ENCODE data around the gene PRRX2. TPM values are rescaled to one million over a fixed set of nuclear protein-coding genes. Genes with fewer than 3 reads are reported as not detected.

PRRX2 gene
- 1 to 10 TPM; 3.3 to 6.1 TPM for total RNA-seq

DNA sequence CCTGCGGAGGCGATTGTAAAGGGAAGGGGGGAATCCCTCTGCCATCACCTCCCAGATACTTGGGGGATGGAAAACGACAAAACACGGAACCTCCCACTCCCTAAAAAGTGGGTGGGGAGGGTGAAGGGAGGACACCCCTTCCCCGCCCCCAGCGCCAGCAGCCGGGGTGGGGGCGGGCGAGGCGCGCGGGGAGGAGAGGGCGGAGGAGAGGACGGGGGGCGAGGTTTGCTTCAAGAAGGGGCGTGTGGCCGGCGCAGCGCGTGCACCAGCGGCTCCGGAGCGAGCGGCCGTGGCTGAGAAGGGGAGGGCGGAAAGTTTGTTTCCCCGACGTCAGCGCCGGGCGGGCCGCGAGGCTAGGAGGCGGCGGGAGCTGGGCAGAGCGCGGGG lies at the start of gene PRRX2:
TSS of gene PRRX2 (plus strand) at position 259 of the 387 bp plus-strand sequence. CDS start 221 bp downstream, outside the sequence.
- ATAC-seq (replicated peaks in 1 of 2), result peak; percentile 75 to 79
- DNase-seq, result peak; percentile 47 to 51
- no peak within 1 kb of the TSS for H3K27ac Mint-ChIP-seq
- H3K36me3 Mint-ChIP-seq (ENCODE audit: insufficient read depth in 2 of 2), result no peaks in the 10 kb centered on the region
- H3K4me3 Mint-ChIP-seq, result peak within 1 kb of the TSS; percentile 70 to 74
- H3K4me1 Mint-ChIP-seq (ENCODE audit: low read depth), result no peaks in the 10 kb centered on the region
- H3K27me3 Mint-ChIP-seq (ENCODE audit: low read depth), result peaks cover 16% of the 10 kb centered on the region
- H3K9me3 Mint-ChIP-seq, result no peaks in the 10 kb centered on the region

- ATAC-seq (replicated peaks in 1 of 2), result peak; percentile 57 to 64
- Mint-ChIP-seq H3K4me3 (no peak overlapping the region), H3K27ac (no peak overlapping the region), H3K36me3 (ENCODE audit: insufficient read depth in 2 of 2) (peaks cover 0 to 1% of the 10 kb centered on the region in 2 donors), H3K4me1 (ENCODE audit: low read depth) (no peaks in the 10 kb centered on the region), H3K9me3 (no peaks in the 10 kb centered on the region), H3K27me3 (ENCODE audit: low read depth) (peaks cover 21% of the 10 kb centered on the region)
- no peak for DNase-seq
These were observed 48.3 kb upstream of the PRRX2 start for GRCh38 chr9:129617167-129617566.

GRCh38 chr9:129619787-129620668 lies 45.4 kb upstream of the PRRX2 start:
- ATAC-seq (replicated peaks in 1 of 2) (peak; percentile 27 to 45), DNase-seq (peak in 1 of 2 donors; percentile 41)
- peak overlapping the region; percentile 43 to 49 for H3K4me3 Mint-ChIP-seq
- H3K27ac Mint-ChIP-seq, result no peak overlapping the region
- H3K27me3 Mint-ChIP-seq (ENCODE audit: low read depth), result peaks cover 31% of the 10 kb centered on the region
- peaks cover 9% of the 10 kb centered on the region for H3K4me1 Mint-ChIP-seq (ENCODE audit: low read depth)
- H3K36me3 Mint-ChIP-seq (ENCODE audit: insufficient read depth in 2 of 2), result peaks cover 0 to 1% of the 10 kb centered on the region in 2 donors
- no peaks in the 10 kb centered on the region for H3K9me3 Mint-ChIP-seq

DNA sequence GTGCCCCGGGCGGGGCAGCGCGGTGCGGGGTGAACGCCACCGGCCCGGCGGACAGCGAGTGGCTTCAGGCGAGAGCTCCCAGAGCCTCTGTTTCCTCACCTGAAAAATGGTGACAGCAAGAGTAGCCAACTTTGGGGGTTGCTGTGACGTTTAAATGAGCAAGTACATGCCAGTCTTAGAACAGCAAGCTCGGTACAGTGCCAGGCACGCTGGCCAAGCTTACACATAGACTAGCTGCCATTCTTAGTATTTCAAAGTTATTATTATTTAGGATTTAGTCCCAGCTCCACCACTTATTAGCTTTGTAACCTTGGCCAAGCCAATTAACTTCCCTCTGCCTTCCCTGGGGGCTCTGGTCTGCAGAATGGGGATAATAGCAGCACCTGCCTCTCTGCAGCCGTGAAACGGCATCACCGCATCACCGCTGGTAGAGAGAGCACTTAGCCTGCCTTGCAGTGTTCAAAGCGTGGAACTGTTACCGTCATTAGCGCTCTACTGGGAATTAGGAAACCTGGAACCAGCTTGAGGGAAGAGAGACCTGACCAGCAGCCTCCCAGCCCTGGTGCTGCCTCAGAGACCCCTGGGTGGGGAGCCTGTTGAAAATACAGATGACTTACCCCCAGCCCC lies 44.7 kb upstream of the PRRX2 start, which contains the start of gene C9orf50:
TSS of gene C9orf50 (minus strand) at position 433 of the 627 bp plus-strand sequence. CDS start 527 bp downstream, outside the sequence.
- ATAC-seq (replicated peaks in 1 of 2), result no peak
- Mint-ChIP-seq H3K4me3 (peak within 1 kb of the TSS; percentile 43 to 56), H3K36me3 (ENCODE audit: insufficient read depth in 2 of 2) (peaks cover 0 to 1% of the 10 kb centered on the region in 2 donors), H3K27ac (no peak within 1 kb of the TSS), H3K4me1 (ENCODE audit: low read depth) (peaks cover 15% of the 10 kb centered on the region), H3K9me3 (no peaks in the 10 kb centered on the region), H3K27me3 (ENCODE audit: low read depth) (peaks cover 31% of the 10 kb centered on the region)
- no peak for DNase-seq

GRCh38 chr9:129623331-129623730 lies 42.1 kb upstream of the PRRX2 start:
- no peaks in the 10 kb centered on the region for H3K9me3 Mint-ChIP-seq
- no peak overlapping the region for H3K4me3 Mint-ChIP-seq
- H3K27me3 Mint-ChIP-seq (ENCODE audit: low read depth), result peaks cover 31% of the 10 kb centered on the region
- peaks cover 33% of the 10 kb centered on the region for H3K4me1 Mint-ChIP-seq (ENCODE audit: low read depth)
- H3K36me3 Mint-ChIP-seq (ENCODE audit: insufficient read depth in 2 of 2), result peaks cover 1 to 2% of the 10 kb centered on the region in 2 donors
- no peak for ATAC-seq (replicated peaks in 1 of 2)
- no peak for DNase-seq
- H3K27ac Mint-ChIP-seq, result peak overlapping the region; percentile 41

- DNase-seq, result peak; percentile 78 to 79
- peaks cover under 1 to 4% of the 10 kb centered on the region in 2 donors for H3K36me3 Mint-ChIP-seq (ENCODE audit: insufficient read depth in 2 of 2)
- peaks cover 42% of the 10 kb centered on the region for H3K4me1 Mint-ChIP-seq (ENCODE audit: low read depth)
- ATAC-seq (replicated peaks in 1 of 2), result peak; percentile 18 to 25
- peaks cover 21% of the 10 kb centered on the region for H3K27me3 Mint-ChIP-seq (ENCODE audit: low read depth)
- H3K9me3 Mint-ChIP-seq, result no peaks in the 10 kb centered on the region
- H3K4me3 Mint-ChIP-seq, result peak overlapping the region; percentile 84 to 90
- H3K27ac Mint-ChIP-seq, result peak overlapping the region; percentile 73
These were observed 41.2 kb upstream of the PRRX2 start for GRCh38 chr9:129624168-129624759.

- DNase-seq, result peak in 1 of 2 donors; percentile 35
- peak; percentile 49 to 50 for ATAC-seq (replicated peaks in 1 of 2)
- peak overlapping the region; percentile 82 to 90 for H3K4me3 Mint-ChIP-seq
- H3K4me1 Mint-ChIP-seq (ENCODE audit: low read depth), result peaks cover 49% of the 10 kb centered on the region
- H3K27ac Mint-ChIP-seq, result peak overlapping the region; percentile 96
- H3K9me3 Mint-ChIP-seq, result no peaks in the 10 kb centered on the region
- peaks cover 0 to 4% of the 10 kb centered on the region in 2 donors for H3K36me3 Mint-ChIP-seq (ENCODE audit: insufficient read depth in 2 of 2)
- peaks cover 19% of the 10 kb centered on the region for H3K27me3 Mint-ChIP-seq (ENCODE audit: low read depth)
These were observed 40.5 kb upstream of the PRRX2 start for GRCh38 chr9:129624947-129625346.

DNA sequence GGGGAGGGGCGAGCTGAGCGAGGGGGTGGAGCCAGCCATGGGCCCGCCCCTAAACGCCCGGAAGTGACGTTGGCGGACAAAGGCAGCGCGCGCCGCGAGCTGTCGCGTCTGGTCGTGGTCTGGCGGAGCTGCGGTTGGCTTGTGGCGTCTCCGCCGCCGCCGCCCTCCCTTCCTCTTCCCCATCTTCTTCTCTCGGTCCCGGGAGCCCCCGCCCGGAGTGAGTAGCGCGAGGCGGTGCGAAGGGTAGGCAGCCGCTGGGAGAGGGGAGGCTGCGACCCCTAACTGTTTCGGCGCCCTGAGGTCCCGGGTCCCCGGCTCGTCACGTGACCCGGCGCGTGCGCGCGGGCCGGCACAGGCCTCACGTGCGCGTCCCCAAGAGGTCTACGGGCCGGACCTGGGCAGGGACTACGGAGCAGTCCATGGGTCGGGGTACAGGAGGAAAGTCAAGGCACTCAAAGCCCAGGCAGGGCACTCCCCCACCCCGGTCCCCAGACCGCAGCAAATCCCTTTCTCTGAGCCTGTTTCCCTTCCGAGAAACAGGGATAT lies 39.3 kb upstream of the PRRX2 start, which contains the start of gene NTMT1:
TSS of gene NTMT1 (plus strand) at position 85 of the 546 bp plus-strand sequence. CDS start 6,541 bp downstream, outside the sequence.
- H3K9me3 Mint-ChIP-seq, result no peaks in the 10 kb centered on the region
- peak within 1 kb of the TSS; percentile 96 for H3K27ac Mint-ChIP-seq
- peak; percentile 81 to 87 for ATAC-seq (replicated peaks in 1 of 2)
- DNase-seq, result peak; percentile 87 to 94
- H3K4me3 Mint-ChIP-seq, result peak within 1 kb of the TSS; percentile 82 to 90
- H3K36me3 Mint-ChIP-seq (ENCODE audit: insufficient read depth in 2 of 2), result peaks cover 0 to 4% of the 10 kb centered on the region in 2 donors
- peaks cover 61% of the 10 kb centered on the region for H3K4me1 Mint-ChIP-seq (ENCODE audit: low read depth)
- H3K27me3 Mint-ChIP-seq (ENCODE audit: low read depth), result peaks cover 14% of the 10 kb centered on the region

- Mint-ChIP-seq H3K4me3 (peak overlapping the region; percentile 82 to 90), H3K4me1 (ENCODE audit: low read depth) (peaks cover 67% of the 10 kb centered on the region), H3K36me3 (ENCODE audit: insufficient read depth in 2 of 2) (peaks cover 0 to 5% of the 10 kb centered on the region in 2 donors), H3K27ac (peak overlapping the region; percentile 40), H3K9me3 (no peaks in the 10 kb centered on the region), H3K27me3 (ENCODE audit: low read depth) (peaks cover 11% of the 10 kb centered on the region)
- ATAC-seq (replicated peaks in 1 of 2) (peak; percentile 26 to 29), DNase-seq (peak in 1 of 2 donors; percentile 40)
These were observed 38.7 kb upstream of the PRRX2 start for GRCh38 chr9:129626625-129627284.

DNA sequence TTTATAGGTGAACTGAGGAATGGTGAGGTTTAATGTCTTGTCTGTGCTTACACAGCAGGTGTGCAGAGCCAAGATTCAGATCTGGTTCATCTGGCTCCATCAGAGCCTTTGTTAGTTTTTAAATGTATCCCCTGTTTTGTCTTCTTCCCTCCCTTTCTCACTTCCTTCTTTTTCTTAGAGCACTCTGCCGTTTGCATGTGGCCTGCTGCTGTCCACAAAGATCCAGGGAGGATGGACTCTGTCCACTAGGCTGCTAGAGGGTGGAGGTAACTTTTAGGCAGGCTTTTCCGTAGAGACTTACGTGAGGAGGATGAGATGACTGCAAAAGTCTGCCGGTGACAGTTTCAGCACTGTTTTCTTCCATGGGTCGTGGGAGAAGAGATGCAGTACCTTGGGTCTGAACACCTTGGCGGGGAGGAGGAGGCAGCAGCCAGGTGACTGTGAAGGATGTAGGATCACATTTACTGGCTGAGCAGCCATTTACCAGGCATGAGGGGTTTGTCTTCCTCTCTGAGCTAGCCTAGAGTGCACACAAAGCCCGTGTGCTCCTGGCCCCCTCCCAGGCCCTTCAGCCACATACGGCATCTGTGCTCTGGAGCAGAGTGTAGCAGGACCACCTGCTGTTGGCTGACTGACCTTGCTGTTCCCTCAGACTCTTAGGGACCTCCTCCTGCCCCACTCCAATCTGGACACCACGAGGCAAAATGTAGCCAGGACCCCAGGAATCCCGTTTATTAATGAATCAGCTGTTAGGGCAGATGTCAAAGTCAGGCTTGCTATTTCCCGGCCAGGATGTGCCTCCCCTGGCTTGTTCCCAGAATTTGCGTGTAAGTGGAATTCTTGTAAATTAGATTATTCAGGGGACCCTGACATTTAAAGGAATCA lies 37.6 kb upstream of the PRRX2 start:
- H3K36me3 Mint-ChIP-seq (ENCODE audit: insufficient read depth in 2 of 2), result peaks cover 0 to 6% of the 10 kb centered on the region in 2 donors
- H3K27ac Mint-ChIP-seq, result peak overlapping the region; percentile 40
- H3K27me3 Mint-ChIP-seq (ENCODE audit: low read depth), result peaks cover 7% of the 10 kb centered on the region
- H3K4me1 Mint-ChIP-seq (ENCODE audit: low read depth), result peaks cover 77% of the 10 kb centered on the region
- H3K9me3 Mint-ChIP-seq, result no peaks in the 10 kb centered on the region
- H3K4me3 Mint-ChIP-seq, result peak overlapping the region; percentile 82 to 90
- ATAC-seq (replicated peaks in 1 of 2), result no peak
- no peak for DNase-seq

GRCh38 chr9:129628709-129629108 lies 36.7 kb upstream of the PRRX2 start:
- H3K4me3 Mint-ChIP-seq, result peak overlapping the region; percentile 17 to 40
- no peaks in the 10 kb centered on the region for H3K9me3 Mint-ChIP-seq
- peaks cover 77% of the 10 kb centered on the region for H3K4me1 Mint-ChIP-seq (ENCODE audit: low read depth)
- DNase-seq, result no peak
- H3K27me3 Mint-ChIP-seq (ENCODE audit: low read depth), result no peaks in the 10 kb centered on the region
- peak overlapping the region; percentile 55 for H3K27ac Mint-ChIP-seq
- H3K36me3 Mint-ChIP-seq (ENCODE audit: insufficient read depth in 2 of 2), result peaks cover 0 to 6% of the 10 kb centered on the region in 2 donors
- no peak for ATAC-seq (replicated peaks in 1 of 2)
